Parathyroid adenoma (tissue), 2 donors: ENCODE measurements around the gene RPL32.
"Not testable (repeated sequence)": the region's sequence is repeated elsewhere in the genome, so short reads cannot be mapped to it uniquely, and the experiment has no call there.

Experiments
- H2AFZ ChIP-seq: fragments of 300-600 bp; sonication (generic); one replicate; pipeline ENCODE4 v1.7.0; 2017; ENCODE audit warnings: antibody characterized with exemption, mild to moderate bottlenecking
- H3K27ac ChIP-seq: fragments of 300-600 bp; sonication (generic); one replicate; pipeline ENCODE4 v1.7.0; 2017
- H3K27me3 ChIP-seq: fragments of 300-600 bp; sonication (generic); one replicate; pipeline ENCODE4 v1.7.0; 2017; ENCODE audit warnings: low read length; ENCODE audit not compliant: control insufficient read depth, insufficient read depth
- H3K36me3 ChIP-seq: fragments of 300-600 bp; sonication (generic); one replicate; pipeline ENCODE4 v1.7.0; 2017; ENCODE audit warnings: low read length; ENCODE audit not compliant: control insufficient read depth, insufficient read depth
- H3K4me1 ChIP-seq: fragments of 300-600 bp; sonication (generic); one replicate; pipeline ENCODE4 v1.7.0; 2017; ENCODE audit warnings: control low read depth
- H3K4me2 ChIP-seq: fragments of 300-600 bp; sonication (generic); one replicate; pipeline ENCODE4 v1.7.0; 2017; ENCODE audit warnings: low read length
- H3K4me3 ChIP-seq: fragments of 300-600 bp; sonication (generic); one replicate; pipeline ENCODE4 v1.7.0; 2017; ENCODE audit warnings: low read depth, low read length
- H3K79me2 ChIP-seq: fragments of 300-600 bp; sonication (generic); one replicate; pipeline ENCODE4 v1.7.0; 2017; ENCODE audit warnings: control low read depth
- H3K9ac ChIP-seq: fragments of 300-600 bp; sonication (generic); one replicate; pipeline ENCODE4 v1.7.0; 2017; ENCODE audit warnings: mild to moderate bottlenecking
- H3K9me3 ChIP-seq: fragments of 300-600 bp; sonication (generic); one replicate; pipeline ENCODE4 v1.7.0; 2017; ENCODE audit warnings: low read length; ENCODE audit not compliant: control insufficient read depth
- CTCF ChIP-seq: fragments of 300-600 bp; sonication (generic); IDR thresholded peaks from one replicate; pipeline ENCODE4 v1.7.0; 2017; ENCODE audit warnings: antibody characterized with exemption, mild to moderate bottlenecking
- donor health status: primary hyperparathyroidism.

The RPL32 gene

DNA sequence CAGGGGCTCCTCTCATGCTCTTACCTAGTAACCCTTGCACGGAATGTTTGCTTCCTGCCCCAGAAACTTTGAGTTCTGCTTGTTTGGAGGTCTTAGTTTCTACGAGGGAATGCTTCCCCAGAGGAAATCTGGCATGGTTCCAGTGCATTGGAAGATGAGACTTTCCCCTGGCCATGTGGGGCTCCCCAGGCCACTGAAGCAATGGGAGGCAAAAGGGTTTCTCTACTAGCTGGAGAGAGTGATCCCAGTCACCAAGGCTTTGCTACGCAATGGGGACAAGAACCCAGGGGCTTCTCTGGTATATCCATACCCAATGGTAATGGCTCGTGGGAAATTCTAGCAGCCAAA is 44.2 kb upstream of the RPL32 start:
- H3K27me3 ChIP-seq = no peaks in the 10 kb centered on the region
- no peak overlapping the region for H2AFZ ChIP-seq
- H3K79me2 ChIP-seq = no peaks in the 10 kb centered on the region
- H3K4me2 ChIP-seq = no peak overlapping the region
- no peak for TF ChIP-seq CTCF
- no peak overlapping the region for H3K9ac ChIP-seq
- no peaks in the 10 kb centered on the region for H3K36me3 ChIP-seq
- no peak overlapping the region for H3K4me3 ChIP-seq
- H3K9me3 ChIP-seq = no peaks in the 10 kb centered on the region
- H3K4me1 ChIP-seq = peaks cover 2% of the 10 kb centered on the region
- no peak overlapping the region for H3K27ac ChIP-seq

DNA sequence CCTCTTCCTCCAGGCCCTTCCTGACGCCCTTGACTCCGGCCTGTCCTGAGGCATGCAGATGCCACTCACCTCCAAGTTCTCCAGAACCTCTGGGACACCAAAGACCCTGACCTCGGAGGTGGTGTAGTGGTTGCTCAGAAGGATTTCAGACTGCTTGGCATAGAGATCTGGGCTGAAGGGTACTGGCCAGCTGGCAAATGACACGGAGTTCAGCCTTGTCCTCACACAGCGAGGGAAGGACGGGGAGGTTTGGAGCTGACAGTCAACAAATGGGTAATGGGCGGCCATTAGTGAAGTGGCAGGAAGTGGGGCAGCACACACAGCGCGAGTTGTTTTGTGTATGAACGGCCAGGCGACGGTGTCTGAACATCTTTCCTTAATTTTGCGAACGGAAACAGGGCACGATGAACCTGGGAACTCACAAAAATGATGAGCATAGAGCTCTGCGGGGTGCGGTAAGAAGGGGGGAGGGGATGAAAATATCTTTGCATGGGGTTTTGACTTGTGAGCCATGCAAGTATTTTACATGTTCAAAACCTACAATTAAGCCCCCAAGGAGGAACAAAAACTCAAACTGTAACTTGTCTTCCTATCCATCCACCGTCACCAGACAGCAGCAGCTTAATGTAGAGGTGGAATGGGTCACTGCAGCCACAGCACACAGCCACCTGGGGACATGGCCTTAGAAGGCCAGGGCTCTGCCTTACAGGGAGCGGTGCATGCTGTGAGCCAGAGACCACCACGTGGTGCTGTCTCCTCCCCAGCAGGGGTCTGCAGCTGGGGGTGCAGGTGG is 43.6 kb upstream of the RPL32 start:
- Histone ChIP-seq H3K4me1 (peaks cover 2% of the 10 kb centered on the region), H3K27me3 (no peaks in the 10 kb centered on the region), H3K9me3 (no peaks in the 10 kb centered on the region), H3K4me2 (no peak overlapping the region), H3K9ac (no peak overlapping the region), H3K79me2 (no peaks in the 10 kb centered on the region), H3K4me3 (no peak overlapping the region), H2AFZ (no peak overlapping the region), H3K27ac (no peak overlapping the region), H3K36me3 (no peaks in the 10 kb centered on the region)
- TF ChIP-seq CTCF = no peak

DNA sequence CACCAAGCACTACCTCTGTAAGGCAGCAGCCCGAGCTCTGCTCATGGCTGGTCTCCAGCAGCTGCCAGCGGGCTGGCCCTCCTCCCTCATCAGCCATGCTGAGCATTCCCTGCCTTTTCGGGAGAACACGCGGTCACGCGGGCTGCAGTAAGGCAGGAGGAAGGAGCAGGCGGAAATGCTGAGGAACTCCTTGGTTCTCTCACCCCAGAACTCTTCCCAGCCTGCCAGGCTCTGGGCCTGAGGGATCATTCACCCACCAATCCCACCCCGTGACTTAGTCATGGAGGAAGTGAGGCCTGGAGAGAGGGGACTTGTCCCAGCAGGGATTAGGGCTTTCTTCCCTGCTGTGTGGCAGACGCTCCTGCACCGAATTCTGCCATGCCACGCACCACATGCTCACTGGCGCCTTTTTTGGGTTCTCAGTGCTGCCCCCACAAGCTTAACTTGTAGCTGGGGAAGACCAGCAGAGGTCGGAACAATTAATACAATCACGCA is 42.9 kb upstream of the RPL32 start:
- no peak overlapping the region for H3K9ac ChIP-seq
- no peaks in the 10 kb centered on the region for H3K36me3 ChIP-seq
- H3K4me1 ChIP-seq = peaks cover 2% of the 10 kb centered on the region
- H3K27ac ChIP-seq = no peak overlapping the region
- no peak overlapping the region for H3K4me3 ChIP-seq
- no peak for TF ChIP-seq CTCF
- H3K9me3 ChIP-seq = no peaks in the 10 kb centered on the region
- H3K4me2 ChIP-seq = no peak overlapping the region
- H3K27me3 ChIP-seq = no peaks in the 10 kb centered on the region
- peak overlapping the region; percentile 67 for H2AFZ ChIP-seq
- H3K79me2 ChIP-seq = no peaks in the 10 kb centered on the region

DNA sequence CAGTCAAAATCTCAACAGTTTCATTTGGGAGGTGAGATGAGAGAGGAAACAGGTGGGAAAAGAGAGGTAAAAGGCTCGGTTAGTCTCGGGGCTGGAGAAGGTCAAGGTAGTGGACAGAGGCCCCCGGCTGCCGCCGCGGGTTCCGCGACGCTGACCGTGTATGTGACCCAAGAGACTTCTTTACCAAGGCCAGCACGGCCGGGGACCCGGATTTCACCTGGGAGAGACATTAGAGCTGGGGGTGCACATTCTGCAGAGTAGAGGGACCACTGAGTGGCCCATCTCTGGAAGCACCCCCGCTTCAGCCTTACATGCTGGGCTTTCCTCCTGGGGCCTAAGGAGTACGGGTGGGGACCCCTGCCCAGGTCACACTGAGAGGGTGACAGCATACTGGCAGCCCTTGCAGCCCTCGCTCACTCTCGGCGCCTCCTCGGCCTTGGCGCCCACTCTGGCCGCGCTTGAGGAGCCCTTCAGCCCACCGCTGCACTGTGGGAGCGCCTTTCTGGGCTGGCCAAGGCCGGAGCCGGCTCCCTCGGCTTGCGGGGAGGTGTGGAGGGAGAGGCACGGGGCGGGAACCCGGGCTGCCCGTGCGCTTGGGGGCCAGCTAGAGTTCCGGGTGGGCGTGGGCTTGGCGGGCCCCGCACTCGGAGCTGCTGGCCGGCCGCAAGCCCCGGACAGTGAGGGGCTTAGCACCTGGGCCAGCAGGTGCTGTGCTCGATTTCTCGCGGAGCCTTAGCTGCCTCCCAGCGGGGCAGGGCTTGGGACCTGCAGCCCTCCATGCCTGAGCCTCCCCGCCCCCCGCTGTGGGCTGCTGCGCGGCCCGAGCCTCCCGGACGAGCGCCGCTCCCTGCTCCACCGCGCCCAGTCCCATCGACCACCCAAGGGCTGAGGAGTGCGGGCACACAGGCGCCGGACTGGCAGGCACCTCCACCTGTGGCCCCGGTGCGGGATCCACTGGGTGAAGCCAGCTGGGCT is 41.3 kb upstream of the RPL32 start:
- Histone ChIP-seq H2AFZ (no peak overlapping the region), H3K27me3 (no peaks in the 10 kb centered on the region), H3K4me2 (no peak overlapping the region), H3K4me1 (peaks cover 2% of the 10 kb centered on the region), H3K4me3 (no peak overlapping the region), H3K9me3 (no peaks in the 10 kb centered on the region), H3K9ac (no peak overlapping the region), H3K79me2 (no peaks in the 10 kb centered on the region), H3K36me3 (no peaks in the 10 kb centered on the region), H3K27ac (no peak overlapping the region)
- TF ChIP-seq CTCF = no peak

GRCh38 chr3:12881858-12882257 is 40.5 kb upstream of the RPL32 start:
- not testable (repeated sequence) for H3K9ac ChIP-seq, H3K4me1 ChIP-seq, H3K79me2 ChIP-seq, H3K27ac ChIP-seq, H3K27me3 ChIP-seq, H3K4me3 ChIP-seq, H3K36me3 ChIP-seq, H2AFZ ChIP-seq, H3K9me3 ChIP-seq, H3K4me2 ChIP-seq
